WTC11 (cell line): ENCODE data around the gene LY9. TPM values are rescaled to one million over a fixed set of nuclear protein-coding genes. Genes with fewer than 3 reads are reported as not detected.

ENCODE experiments used
- ATAC-seq: fragments of 200-7000 bp; cut with Tn5 transposase; 2 replicates; pipeline ENCODE4 v1.10.0; 2021; ENCODE audit warnings: mild to moderate bottlenecking, moderate library complexity
- CTCF ChIA-PET: fragments of 300-600 bp; sonication (Branson Sonifier 250); formaldehyde crosslinking; loops from one replicate; lab custom pipeline; 2021; ENCODE audit warnings: antibody characterized with exemption; lab: Charles Lee
- POLR2A ChIA-PET: fragments of 350-600 bp; sonication (Branson Sonifier 250); formaldehyde crosslinking; loops from one replicate; lab custom pipeline; 2021; ENCODE audit warnings: antibody characterized with exemption; lab: Charles Lee
- DNase-seq: peaks from one replicate; pipeline ENCODE4 v3.0.0; 2021; ENCODE audit warnings: low spot score
- H3K27ac Mint-ChIP-seq: 2 replicates; pipeline ENCODE4 v1.8.0; 2021; ENCODE audit warnings: mixed read lengths
- H3K27me3 Mint-ChIP-seq: 2 replicates; pipeline ENCODE4 v1.8.0; 2021; ENCODE audit warnings: low read depth, mild to moderate bottlenecking, moderate library complexity, mixed read lengths
- H3K36me3 Mint-ChIP-seq: 2 replicates; pipeline ENCODE4 v1.8.0; 2021; ENCODE audit warnings: mixed read lengths
- H3K4me1 Mint-ChIP-seq: 2 replicates; pipeline ENCODE4 v1.8.0; 2022; ENCODE audit warnings: mixed read lengths
- H3K4me3 Mint-ChIP-seq: 2 replicates; pipeline ENCODE4 v1.8.0; 2021; ENCODE audit warnings: mild to moderate bottlenecking, moderate library complexity, mixed read lengths
- H3K9me3 Mint-ChIP-seq: 2 replicates; pipeline ENCODE4 v1.8.0; 2021; ENCODE audit warnings: mixed read lengths
- ETV6 ChIP-seq: sonication (generic); formaldehyde crosslinking; IDR thresholded peaks from 2 replicates; pipeline ENCODE4 v1.8.1; 2022; ENCODE audit warnings: mild to moderate bottlenecking, missing genetic modification reagents
- FOXJ3 ChIP-seq: sonication (generic); formaldehyde crosslinking; IDR thresholded peaks from 2 replicates; pipeline ENCODE4 v1.9.0; 2021; ENCODE audit warnings: missing genetic modification reagents, mild to moderate bottlenecking, borderline replicate concordance
- FOXK1 ChIP-seq: sonication (generic); formaldehyde crosslinking; IDR thresholded peaks from 2 replicates; pipeline ENCODE4 v1.8.0; 2022; ENCODE audit warnings: mild to moderate bottlenecking, moderate library complexity, missing genetic modification reagents
- JUN ChIP-seq: sonication (generic); formaldehyde crosslinking; IDR thresholded peaks from 2 replicates; pipeline ENCODE4 v1.8.0; 2023; ENCODE audit warnings: mild to moderate bottlenecking, missing genetic modification reagents
- KAT7 ChIP-seq: sonication (generic); formaldehyde crosslinking; IDR thresholded peaks from 2 replicates; pipeline ENCODE4 v1.8.1; 2023; ENCODE audit warnings: missing genetic modification reagents, mild to moderate bottlenecking, borderline replicate concordance
- OVOL2 ChIP-seq: fragments of 250-450 bp; sonication (Bioruptor Pico); IDR thresholded peaks from 2 replicates; pipeline ENCODE4 v1.9.0; 2021; ENCODE audit warnings: mild to moderate bottlenecking, borderline replicate concordance
- RELA ChIP-seq: sonication (generic); formaldehyde crosslinking; IDR thresholded peaks from 2 replicates; pipeline ENCODE4 v1.8.1; 2022; ENCODE audit warnings: missing genetic modification reagents, mild to moderate bottlenecking, borderline replicate concordance
- RORB ChIP-seq: fragments of 250-450 bp; sonication (Bioruptor Pico); IDR thresholded peaks from 2 replicates; pipeline ENCODE4 v1.9.0; 2021; ENCODE audit warnings: mild to moderate bottlenecking
- TEAD4 ChIP-seq: sonication (generic); formaldehyde crosslinking; IDR thresholded peaks from 2 replicates; pipeline ENCODE4 v1.8.0; 2022; ENCODE audit warnings: mild to moderate bottlenecking, missing genetic modification reagents
- ZNF138 ChIP-seq: sonication (generic); formaldehyde crosslinking; conservative IDR thresholded peaks from 2 replicates; pipeline ENCODE4 v1.8.1; 2022; ENCODE audit warnings: mild to moderate bottlenecking, moderate library complexity, missing genetic modification reagents
- ZNF396 ChIP-seq: fragments of 250-450 bp; sonication (Bioruptor Pico); IDR thresholded peaks from 2 replicates; pipeline ENCODE4 v1.8.0; 2021; ENCODE audit warnings: mild to moderate bottlenecking, moderate library complexity, borderline replicate concordance
- ZNF416 ChIP-seq: fragments of 250-450 bp; sonication (Bioruptor Pico); IDR thresholded peaks from 2 replicates; pipeline ENCODE4 v1.9.0; 2021; ENCODE audit warnings: mild to moderate bottlenecking, inconsistent platforms
- total RNA-seq: library from RNA; stranded (reverse); gene quantifications from 3 replicates; pipeline ENCODE4 v1.2.3, GENCODE V29; 2021
- TF ChIP-seq, protein P1 (sequence below): sonication (generic); formaldehyde crosslinking; IDR thresholded peaks from 2 replicates; pipeline ENCODE4 v1.8.1; 2023; ENCODE audit warnings: mild to moderate bottlenecking, missing genetic modification reagents
- TF ChIP-seq, protein P2 (sequence below): fragments of 250-450 bp; sonication (Bioruptor Pico); IDR thresholded peaks from 2 replicates; pipeline ENCODE4 v1.8.0; 2021; ENCODE audit warnings: mild to moderate bottlenecking
- TF ChIP-seq, protein P3 (sequence below): fragments of 250-450 bp; sonication (Bioruptor Pico); IDR thresholded peaks from 2 replicates; pipeline ENCODE4 v1.9.0; 2021; ENCODE audit warnings: mild to moderate bottlenecking
- TF ChIP-seq, protein P4 (sequence below): sonication (generic); formaldehyde crosslinking; IDR thresholded peaks from 2 replicates; pipeline ENCODE4 v1.8.1; 2022; ENCODE audit warnings: low read depth, missing genetic modification reagents, borderline replicate concordance
- TF ChIP-seq, protein P5 (sequence below): sonication (generic); formaldehyde crosslinking; IDR thresholded peaks from 2 replicates; pipeline ENCODE4 v1.8.1; 2023; ENCODE audit warnings: mild to moderate bottlenecking, moderate library complexity, missing genetic modification reagents
- TF ChIP-seq, protein P6 (sequence below): sonication (generic); formaldehyde crosslinking; IDR thresholded peaks from 2 replicates; pipeline ENCODE4 v1.8.1; 2023; ENCODE audit warnings: mild to moderate bottlenecking, missing genetic modification reagents, borderline replicate concordance
- TF ChIP-seq, protein P7 (sequence below): sonication (generic); formaldehyde crosslinking; IDR thresholded peaks from 2 replicates; pipeline ENCODE4 v1.8.0; 2022; ENCODE audit warnings: mild to moderate bottlenecking, missing genetic modification reagents

Gene LY9
- total RNA-seq, 1 experiment from 2014 or later, result not detected

DNA sequence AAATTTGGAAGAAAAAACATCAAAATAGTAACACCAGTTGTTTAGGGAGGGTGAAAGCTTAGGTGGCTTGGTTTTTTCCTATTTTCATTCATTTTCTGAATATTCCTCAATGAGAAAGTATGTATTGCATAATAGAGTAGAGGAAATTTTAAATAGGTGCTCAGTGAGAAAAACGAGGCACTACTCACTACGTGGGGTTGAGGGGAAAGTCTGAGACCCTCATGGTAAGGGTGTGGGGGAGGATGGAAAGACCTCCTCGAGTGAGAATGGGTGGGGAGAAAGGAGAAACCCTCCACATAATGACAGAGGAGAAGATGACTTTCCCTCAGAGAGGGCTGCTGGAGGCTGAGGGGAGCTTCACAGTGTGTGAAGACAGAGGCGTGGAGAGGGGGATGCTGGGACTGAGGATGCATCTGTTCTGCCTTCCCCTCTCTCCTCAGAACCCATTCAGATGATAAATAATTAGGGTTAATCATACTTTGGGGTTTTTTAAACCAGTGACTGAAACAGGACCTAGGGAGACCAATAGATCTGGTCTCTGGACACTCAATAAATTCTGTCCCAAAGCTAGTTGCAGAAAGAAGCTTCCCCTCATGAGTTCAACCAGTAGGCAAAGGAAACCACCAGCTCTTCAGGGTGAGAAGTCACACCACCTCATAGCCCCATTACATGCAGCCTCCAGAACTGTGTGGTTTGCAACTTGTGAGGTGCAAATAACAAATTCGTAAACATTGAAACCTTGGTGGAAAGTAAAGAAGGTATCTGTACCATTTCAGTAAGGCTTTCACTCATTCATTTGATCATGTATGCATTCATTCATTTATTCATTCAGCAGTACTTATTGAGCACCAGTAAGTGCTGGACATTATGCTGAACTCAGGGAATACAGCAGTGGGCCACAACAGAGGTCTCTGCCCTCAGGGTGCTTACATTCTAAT, 39.8 kb upstream of the LY9 start:
- Mint-ChIP-seq H3K4me1 (peaks cover 5% of the 10 kb centered on the region; the same call in 1 of the 2 replicates), H3K36me3 (no peaks in the 10 kb centered on the region), H3K9me3 (no peaks in the 10 kb centered on the region), H3K27ac (no peak overlapping the region), H3K27me3 (peaks cover 3% of the 10 kb centered on the region), H3K4me3 (no peak overlapping the region)
- POLR2A ChIA-PET, result no interaction called here
- TF ChIP-seq, protein P1, sequence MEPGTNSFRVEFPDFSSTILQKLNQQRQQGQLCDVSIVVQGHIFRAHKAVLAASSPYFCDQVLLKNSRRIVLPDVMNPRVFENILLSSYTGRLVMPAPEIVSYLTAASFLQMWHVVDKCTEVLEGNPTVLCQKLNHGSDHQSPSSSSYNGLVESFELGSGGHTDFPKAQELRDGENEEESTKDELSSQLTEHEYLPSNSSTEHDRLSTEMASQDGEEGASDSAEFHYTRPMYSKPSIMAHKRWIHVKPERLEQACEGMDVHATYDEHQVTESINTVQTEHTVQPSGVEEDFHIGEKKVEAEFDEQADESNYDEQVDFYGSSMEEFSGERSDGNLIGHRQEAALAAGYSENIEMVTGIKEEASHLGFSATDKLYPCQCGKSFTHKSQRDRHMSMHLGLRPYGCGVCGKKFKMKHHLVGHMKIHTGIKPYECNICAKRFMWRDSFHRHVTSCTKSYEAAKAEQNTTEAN (CRISPR knock-in tag), result no peak
- ATAC-seq (no peak), DNase-seq (no peak)
- CTCF ChIA-PET, result interaction anchor here (1.9 kb wide), 1 partner anchor 21 kb away, joined by 6 read pairs; no protein-coding TSS in a partner anchor

DNA sequence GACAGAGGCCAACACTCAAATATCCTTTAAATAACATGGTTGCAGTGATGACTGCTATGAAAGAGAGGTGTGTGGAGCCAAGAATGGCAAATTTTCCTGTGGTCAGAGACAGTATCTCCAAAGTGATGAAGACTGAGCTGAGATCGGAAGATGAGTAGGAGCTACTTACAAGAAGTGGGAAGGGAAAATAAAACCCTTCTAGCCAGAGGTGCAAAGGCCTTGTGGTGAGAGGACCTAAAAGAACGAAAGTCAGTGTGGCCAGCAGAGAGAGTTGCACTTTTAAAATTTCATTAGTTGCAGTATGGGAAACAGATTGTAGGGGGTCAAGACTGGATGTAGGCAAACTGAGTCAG, 39.1 kb upstream of the LY9 start:
- ChIA-PET POLR2A (no interaction called here), CTCF (interaction anchor here (1.9 kb wide), 1 partner anchor 21 kb away, joined by 6 read pairs; no protein-coding TSS in a partner anchor)
- ATAC-seq, result no peak
- H3K9me3 Mint-ChIP-seq, result no peaks in the 10 kb centered on the region
- no peaks in the 10 kb centered on the region for H3K36me3 Mint-ChIP-seq
- no peak overlapping the region for H3K27ac Mint-ChIP-seq
- H3K27me3 Mint-ChIP-seq, result peaks cover 3% of the 10 kb centered on the region; the same call in 1 of the 2 replicates
- DNase-seq, result no peak
- no peak overlapping the region for H3K4me3 Mint-ChIP-seq
- H3K4me1 Mint-ChIP-seq, result peaks cover 5% of the 10 kb centered on the region; the same call in 1 of the 2 replicates
- TF ChIP-seq, protein P2, sequence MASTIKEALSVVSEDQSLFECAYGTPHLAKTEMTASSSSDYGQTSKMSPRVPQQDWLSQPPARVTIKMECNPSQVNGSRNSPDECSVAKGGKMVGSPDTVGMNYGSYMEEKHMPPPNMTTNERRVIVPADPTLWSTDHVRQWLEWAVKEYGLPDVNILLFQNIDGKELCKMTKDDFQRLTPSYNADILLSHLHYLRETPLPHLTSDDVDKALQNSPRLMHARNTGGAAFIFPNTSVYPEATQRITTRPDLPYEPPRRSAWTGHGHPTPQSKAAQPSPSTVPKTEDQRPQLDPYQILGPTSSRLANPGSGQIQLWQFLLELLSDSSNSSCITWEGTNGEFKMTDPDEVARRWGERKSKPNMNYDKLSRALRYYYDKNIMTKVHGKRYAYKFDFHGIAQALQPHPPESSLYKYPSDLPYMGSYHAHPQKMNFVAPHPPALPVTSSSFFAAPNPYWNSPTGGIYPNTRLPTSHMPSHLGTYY, result no peak
- TF ChIP-seq ZNF138, result no peak
- TF ChIP-seq, protein P3, sequence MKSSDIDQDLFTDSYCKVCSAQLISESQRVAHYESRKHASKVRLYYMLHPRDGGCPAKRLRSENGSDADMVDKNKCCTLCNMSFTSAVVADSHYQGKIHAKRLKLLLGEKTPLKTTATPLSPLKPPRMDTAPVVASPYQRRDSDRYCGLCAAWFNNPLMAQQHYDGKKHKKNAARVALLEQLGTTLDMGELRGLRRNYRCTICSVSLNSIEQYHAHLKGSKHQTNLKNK (CRISPR knock-in tag), result no peak
- no peak for TF ChIP-seq FOXK1 (CRISPR knock-in tag)
- no peak for TF ChIP-seq OVOL2 (CRISPR knock-in tag)
- TF ChIP-seq, protein P4, sequence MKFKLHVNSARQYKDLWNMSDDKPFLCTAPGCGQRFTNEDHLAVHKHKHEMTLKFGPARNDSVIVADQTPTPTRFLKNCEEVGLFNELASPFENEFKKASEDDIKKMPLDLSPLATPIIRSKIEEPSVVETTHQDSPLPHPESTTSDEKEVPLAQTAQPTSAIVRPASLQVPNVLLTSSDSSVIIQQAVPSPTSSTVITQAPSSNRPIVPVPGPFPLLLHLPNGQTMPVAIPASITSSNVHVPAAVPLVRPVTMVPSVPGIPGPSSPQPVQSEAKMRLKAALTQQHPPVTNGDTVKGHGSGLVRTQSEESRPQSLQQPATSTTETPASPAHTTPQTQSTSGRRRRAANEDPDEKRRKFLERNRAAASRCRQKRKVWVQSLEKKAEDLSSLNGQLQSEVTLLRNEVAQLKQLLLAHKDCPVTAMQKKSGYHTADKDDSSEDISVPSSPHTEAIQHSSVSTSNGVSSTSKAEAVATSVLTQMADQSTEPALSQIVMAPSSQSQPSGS, result no peak
- TF ChIP-seq RELA (CRISPR knock-in tag), result no peak
- no peak for TF ChIP-seq ZNF416 (CRISPR knock-in tag)
- no peak for TF ChIP-seq JUN
- no peak for TF ChIP-seq FOXJ3
- TF ChIP-seq TEAD4, result no peak
- TF ChIP-seq ETV6 (CRISPR knock-in tag), result no peak
- TF ChIP-seq, protein P5, sequence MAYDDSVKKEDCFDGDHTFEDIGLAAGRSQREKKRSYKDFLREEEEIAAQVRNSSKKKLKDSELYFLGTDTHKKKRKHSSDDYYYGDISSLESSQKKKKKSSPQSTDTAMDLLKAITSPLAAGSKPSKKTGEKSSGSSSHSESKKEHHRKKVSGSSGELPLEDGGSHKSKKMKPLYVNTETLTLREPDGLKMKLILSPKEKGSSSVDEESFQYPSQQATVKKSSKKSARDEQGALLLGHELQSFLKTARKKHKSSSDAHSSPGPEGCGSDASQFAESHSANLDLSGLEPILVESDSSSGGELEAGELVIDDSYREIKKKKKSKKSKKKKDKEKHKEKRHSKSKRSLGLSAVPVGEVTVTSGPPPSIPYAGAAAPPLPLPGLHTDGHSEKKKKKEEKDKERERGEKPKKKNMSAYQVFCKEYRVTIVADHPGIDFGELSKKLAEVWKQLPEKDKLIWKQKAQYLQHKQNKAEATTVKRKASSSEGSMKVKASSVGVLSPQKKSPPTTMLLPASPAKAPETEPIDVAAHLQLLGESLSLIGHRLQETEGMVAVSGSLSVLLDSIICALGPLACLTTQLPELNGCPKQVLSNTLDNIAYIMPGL (CRISPR knock-in tag), result no peak
- TF ChIP-seq, protein P6, sequence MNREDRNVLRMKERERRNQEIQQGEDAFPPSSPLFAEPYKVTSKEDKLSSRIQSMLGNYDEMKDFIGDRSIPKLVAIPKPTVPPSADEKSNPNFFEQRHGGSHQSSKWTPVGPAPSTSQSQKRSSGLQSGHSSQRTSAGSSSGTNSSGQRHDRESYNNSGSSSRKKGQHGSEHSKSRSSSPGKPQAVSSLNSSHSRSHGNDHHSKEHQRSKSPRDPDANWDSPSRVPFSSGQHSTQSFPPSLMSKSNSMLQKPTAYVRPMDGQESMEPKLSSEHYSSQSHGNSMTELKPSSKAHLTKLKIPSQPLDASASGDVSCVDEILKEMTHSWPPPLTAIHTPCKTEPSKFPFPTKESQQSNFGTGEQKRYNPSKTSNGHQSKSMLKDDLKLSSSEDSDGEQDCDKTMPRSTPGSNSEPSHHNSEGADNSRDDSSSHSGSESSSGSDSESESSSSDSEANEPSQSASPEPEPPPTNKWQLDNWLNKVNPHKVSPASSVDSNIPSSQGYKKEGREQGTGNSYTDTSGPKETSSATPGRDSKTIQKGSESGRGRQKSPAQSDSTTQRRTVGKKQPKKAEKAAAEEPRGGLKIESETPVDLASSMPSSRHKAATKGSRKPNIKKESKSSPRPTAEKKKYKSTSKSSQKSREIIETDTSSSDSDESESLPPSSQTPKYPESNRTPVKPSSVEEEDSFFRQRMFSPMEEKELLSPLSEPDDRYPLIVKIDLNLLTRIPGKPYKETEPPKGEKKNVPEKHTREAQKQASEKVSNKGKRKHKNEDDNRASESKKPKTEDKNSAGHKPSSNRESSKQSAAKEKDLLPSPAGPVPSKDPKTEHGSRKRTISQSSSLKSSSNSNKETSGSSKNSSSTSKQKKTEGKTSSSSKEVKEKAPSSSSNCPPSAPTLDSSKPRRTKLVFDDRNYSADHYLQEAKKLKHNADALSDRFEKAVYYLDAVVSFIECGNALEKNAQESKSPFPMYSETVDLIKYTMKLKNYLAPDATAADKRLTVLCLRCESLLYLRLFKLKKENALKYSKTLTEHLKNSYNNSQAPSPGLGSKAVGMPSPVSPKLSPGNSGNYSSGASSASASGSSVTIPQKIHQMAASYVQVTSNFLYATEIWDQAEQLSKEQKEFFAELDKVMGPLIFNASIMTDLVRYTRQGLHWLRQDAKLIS, result no peak
- TF ChIP-seq RORB (CRISPR knock-in tag), result no peak
- no peak for TF ChIP-seq ZNF396
- TF ChIP-seq, protein P7, sequence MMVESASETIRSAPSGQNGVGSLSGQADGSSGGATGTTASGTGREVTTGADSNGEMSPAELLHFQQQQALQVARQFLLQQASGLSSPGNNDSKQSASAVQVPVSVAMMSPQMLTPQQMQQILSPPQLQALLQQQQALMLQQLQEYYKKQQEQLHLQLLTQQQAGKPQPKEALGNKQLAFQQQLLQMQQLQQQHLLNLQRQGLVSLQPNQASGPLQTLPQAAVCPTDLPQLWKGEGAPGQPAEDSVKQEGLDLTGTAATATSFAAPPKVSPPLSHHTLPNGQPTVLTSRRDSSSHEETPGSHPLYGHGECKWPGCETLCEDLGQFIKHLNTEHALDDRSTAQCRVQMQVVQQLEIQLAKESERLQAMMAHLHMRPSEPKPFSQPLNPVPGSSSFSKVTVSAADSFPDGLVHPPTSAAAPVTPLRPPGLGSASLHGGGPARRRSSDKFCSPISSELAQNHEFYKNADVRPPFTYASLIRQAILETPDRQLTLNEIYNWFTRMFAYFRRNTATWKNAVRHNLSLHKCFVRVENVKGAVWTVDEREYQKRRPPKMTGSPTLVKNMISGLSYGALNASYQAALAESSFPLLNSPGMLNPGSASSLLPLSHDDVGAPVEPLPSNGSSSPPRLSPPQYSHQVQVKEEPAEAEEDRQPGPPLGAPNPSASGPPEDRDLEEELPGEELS (CRISPR knock-in tag), result no peak
- TF ChIP-seq KAT7, result no peak
